GM18907 (cell line): ENCODE measurements around the gene MAGEA12.
"Not testable (repeated sequence)": the region's sequence is repeated elsewhere in the genome, so short reads cannot be mapped to it uniquely, and the experiment has no call there.

Experiments used
- ATAC-seq: cut with Tn5 transposase; IDR thresholded peaks from one replicate; pipeline ENCODE4 v1.9.1; 2021; ENCODE audit warnings: mild to moderate bottlenecking, moderate library complexity; ENCODE audit not compliant: unreplicated experiment

Gene MAGEA12

DNA sequence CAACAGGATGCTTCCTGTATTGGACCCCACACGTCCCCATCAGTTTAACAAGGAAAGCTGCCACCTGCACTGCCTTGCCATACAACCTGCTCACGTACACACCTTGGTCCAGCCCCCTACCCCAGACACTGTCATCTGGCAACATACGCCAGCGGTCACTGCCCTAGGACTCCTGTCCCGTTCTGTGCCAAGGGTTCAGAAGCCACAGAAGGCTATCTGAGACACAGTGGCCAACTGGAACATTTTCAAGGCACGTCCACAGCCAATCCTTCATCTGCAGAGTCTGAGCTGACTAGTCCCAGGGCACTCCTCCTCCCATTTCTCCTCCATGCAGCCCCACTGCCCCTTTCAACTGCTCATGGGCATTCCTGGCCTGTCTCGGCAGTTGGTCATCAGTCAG is 28.0 kb downstream of the MAGEA12 start:
- not testable (repeated sequence) for ATAC-seq

DNA sequence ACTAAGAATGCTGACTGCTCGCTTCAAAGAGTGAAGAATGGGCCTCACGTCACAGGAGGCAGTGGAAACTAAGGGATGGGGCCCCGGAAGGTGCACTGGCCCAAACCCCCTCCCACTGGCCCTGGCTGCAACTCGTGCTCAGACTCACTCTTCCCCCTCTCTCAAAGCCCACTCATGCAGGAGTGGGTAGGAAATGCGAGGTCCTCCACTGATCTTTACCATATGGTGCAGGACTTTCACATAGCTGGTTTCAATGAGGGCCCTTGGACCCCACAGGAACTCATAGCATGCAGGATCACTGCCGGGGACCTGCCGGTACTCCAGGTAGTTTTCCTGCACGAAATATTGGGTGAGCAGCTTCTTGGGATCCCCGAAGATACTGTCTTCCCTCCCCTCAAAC is 33.0 kb downstream of the MAGEA12 start:
- ATAC-seq: not testable (repeated sequence)

DNA sequence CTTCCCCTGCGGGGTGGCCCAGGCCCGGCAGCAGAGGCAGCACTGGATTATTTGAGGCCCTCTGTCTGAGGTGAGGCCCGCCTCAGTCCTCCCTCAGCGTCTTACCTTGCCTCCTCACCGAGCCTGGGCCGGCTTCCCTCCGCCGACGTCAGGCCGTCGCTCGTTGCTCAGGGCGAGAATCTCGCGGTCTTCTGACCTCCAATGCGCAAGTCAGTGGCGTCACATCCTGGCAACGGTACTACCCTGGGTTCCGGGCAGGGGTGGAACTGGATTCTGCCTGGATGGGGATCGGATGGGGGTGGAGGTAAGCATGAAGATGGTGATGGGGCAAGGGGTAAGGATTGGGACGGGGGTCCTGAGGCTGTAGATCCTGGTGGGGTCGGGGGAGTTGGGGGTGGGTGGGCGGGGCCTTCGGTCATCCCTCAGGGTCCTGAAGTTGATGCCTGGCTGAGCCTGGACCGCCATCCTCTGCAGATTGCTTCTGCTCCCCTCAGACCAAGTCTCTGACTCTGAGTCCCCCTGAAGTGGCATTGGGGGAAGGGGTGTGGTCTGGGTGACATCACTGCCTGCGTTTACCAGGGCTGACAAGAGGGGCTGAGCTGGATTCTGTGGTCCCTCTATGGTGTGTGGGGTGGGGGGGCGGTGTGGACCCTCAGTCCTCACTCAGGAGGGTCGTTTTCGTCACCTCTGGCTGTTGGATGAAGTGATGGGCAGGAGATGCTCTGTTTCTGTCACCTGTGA is 36.2 kb downstream of the MAGEA12 start, which contains the start of gene MAGEA6:
TSS of gene MAGEA6 (minus strand) at position 141 of the 741 bp plus-strand sequence. CDS start 2,039 bp downstream, outside the sequence.
- not testable (repeated sequence) for ATAC-seq

DNA sequence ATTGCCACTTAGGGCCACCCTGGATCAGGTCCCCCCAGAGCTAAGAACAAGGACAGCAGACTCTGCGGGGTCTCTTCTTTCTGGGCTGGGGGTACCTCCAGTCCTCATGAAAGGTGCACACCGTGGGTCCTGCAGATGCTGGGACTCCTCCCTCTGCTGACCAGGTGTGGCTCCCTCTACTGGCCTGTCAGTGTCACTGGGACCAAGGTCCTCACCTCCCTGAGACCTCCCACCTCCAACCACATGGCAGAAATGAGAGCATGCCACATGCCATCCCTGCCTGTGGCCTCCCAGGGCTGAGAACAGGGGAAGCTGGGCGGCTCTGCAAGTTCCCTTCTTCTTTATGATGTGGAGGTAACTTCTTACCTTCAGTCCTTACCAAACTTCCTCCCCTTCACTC is 53.5 kb downstream of the MAGEA12 start:
- ATAC-seq: peak; percentile 84
